Measurements from ENCODE around the gene PTGR2. TPM values are rescaled to one million over a fixed set of nuclear protein-coding genes. Genes with fewer than 3 reads are reported as not detected.
"Not testable (repeated sequence)": the region's sequence is repeated elsewhere in the genome, so short reads cannot be mapped to it uniquely, and the experiment has no call there.

Gene PTGR2
- total RNA-seq, 1 experiment from 2014 or later, result 21.8 TPM

GRCh38 chr14:73909681-73910080 is 58.0 kb downstream of the PTGR2 start:
- H3K27ac ChIP-seq, result no peak overlapping the region
- H3K27me3 ChIP-seq (ENCODE audit: insufficient read depth, low read depth), result no peaks in the 10 kb centered on the region
- no peak overlapping the region for H3K4me3 ChIP-seq
- no peaks in the 10 kb centered on the region for H3K4me1 ChIP-seq (replicated peaks; ENCODE audit: insufficient read depth)
- intact Hi-C loops (cut with micrococcal nuclease; ENCODE audit: unreplicated experiment), result no loop called here
- TF ChIP-seq EZH2 (IDR thresholded peaks at IDR 0.05; ENCODE audit: low read depth), result no peak
- TF ChIP-seq CTCF (conservative IDR thresholded peaks at IDR 0.05), result no peak
- no peak overlapping the region for H3K4me2 ChIP-seq
- peaks cover 55% of the 10 kb centered on the region for H3K36me3 ChIP-seq (ENCODE audit: low read depth)
- DNase-seq, result no peak
- H3F3A ChIP-seq (ENCODE audit: insufficient read depth, low read depth), result peaks cover 9% of the 10 kb centered on the region
- ChIA-PET POLR2A (ENCODE audit: unreplicated experiment) (interaction anchor here (0.6 kb wide), 1 partner anchor 23 kb away, joined by 3 read pairs; the partner anchor contains the start of gene ZNF410), CTCF (no interaction called here)
- H4K20me1 ChIP-seq (ENCODE audit: insufficient read depth), result no peaks in the 10 kb centered on the region; the same call in 1 of the 2 replicates
- no peak overlapping the region for H2AFZ ChIP-seq
- H3K9me2 ChIP-seq (ENCODE audit: insufficient read depth), result no peaks in the 10 kb centered on the region
- H3K9me3 ChIP-seq (ENCODE audit: insufficient read depth, low read depth), result no peaks in the 10 kb centered on the region
- no peaks in the 10 kb centered on the region for H3K79me2 ChIP-seq (ENCODE audit: low read depth)
- BruUV-seq (replicated peaks), result no TSS peak

- Histone ChIP-seq H3K9me3 (ENCODE audit: insufficient read depth, low read depth) (no peaks in the 10 kb centered on the region), H3K36me3 (ENCODE audit: low read depth) (peaks cover 40% of the 10 kb centered on the region), H3K4me1 (replicated peaks; ENCODE audit: insufficient read depth) (0 out of 2 replicates have a peak, but pooled peaks cover 8% of the 10 kb centered on the region), H4K20me1 (ENCODE audit: insufficient read depth) (no peaks in the 10 kb centered on the region; the same call in 1 of the 2 replicates), H3K4me2 (no peak overlapping the region), H3K27me3 (ENCODE audit: insufficient read depth, low read depth) (no peaks in the 10 kb centered on the region), H3K27ac (no peak overlapping the region), H3K79me2 (ENCODE audit: low read depth) (0 out of 2 replicates have a peak, but pooled peaks cover 3% of the 10 kb centered on the region), H3K9me2 (ENCODE audit: insufficient read depth) (no peaks in the 10 kb centered on the region), H3F3A (ENCODE audit: insufficient read depth, low read depth) (peaks cover 23% of the 10 kb centered on the region), H3K4me3 (no peak overlapping the region), H2AFZ (no peak overlapping the region)
- ChIA-PET POLR2A (ENCODE audit: unreplicated experiment) (no interaction called here), CTCF (no interaction called here)
- BruUV-seq (replicated peaks), result no TSS peak
- TF ChIP-seq EZH2 (IDR thresholded peaks at IDR 0.05; ENCODE audit: low read depth), result no peak
- no peak for TF ChIP-seq CTCF (conservative IDR thresholded peaks at IDR 0.05)
- DNase-seq, result no peak
- intact Hi-C loops (cut with micrococcal nuclease; ENCODE audit: unreplicated experiment), result no loop called here
Observed at GRCh38 chr14:73913256-73913655, 61.6 kb downstream of the PTGR2 start.

GRCh38 chr14:73916324-73916723 is 64.7 kb downstream of the PTGR2 start:
- H3K27ac ChIP-seq, result no peak overlapping the region
- no peak overlapping the region for H2AFZ ChIP-seq
- no peaks in the 10 kb centered on the region for H3K9me3 ChIP-seq (ENCODE audit: insufficient read depth, low read depth)
- ChIA-PET POLR2A (ENCODE audit: unreplicated experiment) (no interaction called here), CTCF (no interaction called here)
- no peak overlapping the region for H3K4me3 ChIP-seq
- H4K20me1 ChIP-seq (ENCODE audit: insufficient read depth), result no peaks in the 10 kb centered on the region
- H3K36me3 ChIP-seq (ENCODE audit: low read depth), result peaks cover 21% of the 10 kb centered on the region; the same call in 1 of the 2 replicates
- 0 out of 2 replicates have a peak, but pooled peaks cover 8% of the 10 kb centered on the region for H3K4me1 ChIP-seq (replicated peaks; ENCODE audit: insufficient read depth)
- no TSS peak for BruUV-seq (replicated peaks)
- intact Hi-C loops (cut with micrococcal nuclease; ENCODE audit: unreplicated experiment), result no loop called here
- no peak overlapping the region for H3K4me2 ChIP-seq
- no peak for DNase-seq
- H3K27me3 ChIP-seq (ENCODE audit: insufficient read depth, low read depth), result no peaks in the 10 kb centered on the region
- TF ChIP-seq EZH2 (IDR thresholded peaks at IDR 0.05; ENCODE audit: low read depth) (no peak), CTCF (conservative IDR thresholded peaks at IDR 0.05) (no peak)
- 0 out of 2 replicates have a peak, but pooled peaks cover 3% of the 10 kb centered on the region for H3K79me2 ChIP-seq (ENCODE audit: low read depth)
- peaks cover 18% of the 10 kb centered on the region for H3F3A ChIP-seq (ENCODE audit: insufficient read depth, low read depth)
- H3K9me2 ChIP-seq (ENCODE audit: insufficient read depth), result no peaks in the 10 kb centered on the region

GRCh38 chr14:73919457-73919856 is 67.8 kb downstream of the PTGR2 start:
- H3K79me2 ChIP-seq (ENCODE audit: low read depth); H3K4me2 ChIP-seq; CTCF ChIA-PET; H2AFZ ChIP-seq; DNase-seq; H3K4me3 ChIP-seq; H3K27me3 ChIP-seq (ENCODE audit: insufficient read depth, low read depth); intact Hi-C loops (cut with micrococcal nuclease; ENCODE audit: unreplicated experiment); H3K4me1 ChIP-seq (replicated peaks; ENCODE audit: insufficient read depth); BruUV-seq (replicated peaks); H3K9me2 ChIP-seq (ENCODE audit: insufficient read depth); H4K20me1 ChIP-seq (ENCODE audit: insufficient read depth); H3K9me3 ChIP-seq (ENCODE audit: insufficient read depth, low read depth); H3K27ac ChIP-seq; POLR2A ChIA-PET (ENCODE audit: unreplicated experiment): not testable (repeated sequence)
- Histone ChIP-seq H3K36me3 (ENCODE audit: low read depth) (peaks cover 16% of the 10 kb centered on the region; the same call in 1 of the 2 replicates), H3F3A (ENCODE audit: insufficient read depth, low read depth) (peaks cover 14% of the 10 kb centered on the region)
